K562 (cell line): ENCODE data around the gene RPS28. TPM values are rescaled to one million over a fixed set of nuclear protein-coding genes. Genes with fewer than 3 reads are reported as not detected.
A peak's percentile ranks its signal among the peaks of the same experiment; 100 is the strongest.

Experiments used
- ATF4 ChIP-seq: fragments of 450-650 bp; formaldehyde crosslinking; IDR thresholded peaks from 2 replicates; pipeline ENCODE4 v1.4.0; 2022; ENCODE audit warnings: mild to moderate bottlenecking, moderate library complexity
- GTF2F1 ChIP-seq: IDR thresholded peaks from 2 replicates; pipeline ENCODE4 v1.6.1; 2011; ENCODE audit warnings: low read depth, low read length, improper control_type of control experiment
- HNRNPH1 ChIP-seq: fragments of 200-400 bp; formaldehyde crosslinking; optimal IDR thresholded peaks from 2 replicates; pipeline ENCODE3; 2017; ENCODE audit warnings: low read depth, mild to moderate bottlenecking, low read length, moderate library complexity
- KDM1A ChIP-seq, 2 experiments: fragments of 450-650 bp; IDR thresholded peaks; 2 replicates each; pipeline ENCODE4 v1.6.1; 2016; ENCODE audit warnings: mild to moderate bottlenecking in 2 of 2
- KLF13 ChIP-seq: fragments of 450-650 bp; IDR thresholded peaks from 2 replicates; pipeline ENCODE4 v1.6.1; 2016; ENCODE audit warnings: missing genetic modification characterization, low read depth, mild to moderate bottlenecking, missing compliant biosample characterization, moderate library complexity, borderline replicate concordance
- OTX1 ChIP-seq: fragments of 450-650 bp; formaldehyde crosslinking; IDR thresholded peaks from 2 replicates; pipeline ENCODE4 v1.4.0; 2022; ENCODE audit warnings: mild to moderate bottlenecking
- PHF8 ChIP-seq: fragments of 200-600 bp; sonication (generic); IDR thresholded peaks from 2 replicates; pipeline ENCODE4 v1.6.1; 2012; ENCODE audit warnings: mixed run types, mild to moderate bottlenecking, inconsistent platforms, low read length, moderate library complexity, borderline replicate concordance
- POLR2AphosphoS2 ChIP-seq: IDR thresholded peaks from 2 replicates; pipeline ENCODE4 v1.6.1; 2012; ENCODE audit warnings: low read length, improper control_type of control experiment
- SREBF1 ChIP-seq: fragments of 150-350 bp; IDR thresholded peaks from 2 replicates; pipeline ENCODE4 v1.6.1; 2014; ENCODE audit warnings: antibody characterized with exemption, low read depth, low read length, borderline replicate concordance
- TAF1 ChIP-seq: IDR thresholded peaks from 2 replicates; pipeline ENCODE4 v1.6.1; 2011; ENCODE audit warnings: mild to moderate bottlenecking, low read length, moderate library complexity; ENCODE audit not compliant: insufficient read depth, control insufficient read depth, severe bottlenecking; ENCODE audit errors: extremely low read depth
- TSC22D4 ChIP-seq: fragments of 450-650 bp; IDR thresholded peaks from 2 replicates; pipeline ENCODE4 v1.6.1; 2016; ENCODE audit warnings: missing genetic modification characterization, missing biosample characterization, control low read depth
- ZNF507 ChIP-seq: conservative IDR thresholded peaks from 2 replicates; pipeline ENCODE4 v1.6.1; 2017; ENCODE audit warnings: missing genetic modification characterization, missing compliant biosample characterization
- polyA plus RNA-seq, 8 experiments: library from polyadenylated mRNA; depleted of rRNA in 4 of 8; stranded (reverse) in 5 of 8; unstranded in 3 of 8; fragments of >200 nt; fragmentation: Nextera tagmentation in 2 of 8; fragmentation: Illumina TruSeq in 1 of 8; extraction: Ambion mirVana in 2 of 8; extraction: Trizol in 1 of 8; gene quantifications; 2 replicates each; pipeline versions ENCODE4 v1.2.1 to v1.2.3, GENCODE V29; 2011 to 2014; ENCODE audit warnings: inconsistent platforms in 1 of 8, missing spikeins in 1 of 8
- total RNA-seq, 7 experiments: library from RNA; depleted of rRNA in 6 of 7; stranded (reverse); fragments of >200 nt in 6 of 7; fragmentation: Illumina TruSeq in 2 of 7; extraction: Trizol in 2 of 7; gene quantifications; 2 replicates each; pipeline versions ENCODE4 v1.2.1 to v1.2.3, GENCODE V29; 2011 to 2021; ENCODE audit warnings: low replicate concordance in 1 of 7
- TF ChIP-seq, protein P1 (sequence below), 2 experiments: fragments of 150-350 bp in 1 of 2; IDR thresholded peaks; 2 replicates each; pipeline ENCODE4 v1.6.1; 2012 to 2016; ENCODE audit warnings: low read depth in 2 of 2, low read length in 2 of 2, mild to moderate bottlenecking in 1 of 2, moderate library complexity in 1 of 2
- TF ChIP-seq, protein P2 (sequence below): sonication (generic); formaldehyde crosslinking; IDR thresholded peaks from 2 replicates; pipeline ENCODE4 v1.8.1; 2023; ENCODE audit warnings: mild to moderate bottlenecking, missing genetic modification reagents
- TF ChIP-seq, protein P3 (sequence below): sonication (generic); formaldehyde crosslinking; IDR thresholded peaks from 2 replicates; pipeline ENCODE4 v1.8.0; 2023; ENCODE audit warnings: mild to moderate bottlenecking, missing genetic modification reagents

Gene RPS28
- total and polyA plus RNA-seq, 9 of the 15 experiments (the other 6 are each of a cell fraction or from before 2014, with no cell fraction given) = 165 to 2,827 (median 1,303) TPM

DNA sequence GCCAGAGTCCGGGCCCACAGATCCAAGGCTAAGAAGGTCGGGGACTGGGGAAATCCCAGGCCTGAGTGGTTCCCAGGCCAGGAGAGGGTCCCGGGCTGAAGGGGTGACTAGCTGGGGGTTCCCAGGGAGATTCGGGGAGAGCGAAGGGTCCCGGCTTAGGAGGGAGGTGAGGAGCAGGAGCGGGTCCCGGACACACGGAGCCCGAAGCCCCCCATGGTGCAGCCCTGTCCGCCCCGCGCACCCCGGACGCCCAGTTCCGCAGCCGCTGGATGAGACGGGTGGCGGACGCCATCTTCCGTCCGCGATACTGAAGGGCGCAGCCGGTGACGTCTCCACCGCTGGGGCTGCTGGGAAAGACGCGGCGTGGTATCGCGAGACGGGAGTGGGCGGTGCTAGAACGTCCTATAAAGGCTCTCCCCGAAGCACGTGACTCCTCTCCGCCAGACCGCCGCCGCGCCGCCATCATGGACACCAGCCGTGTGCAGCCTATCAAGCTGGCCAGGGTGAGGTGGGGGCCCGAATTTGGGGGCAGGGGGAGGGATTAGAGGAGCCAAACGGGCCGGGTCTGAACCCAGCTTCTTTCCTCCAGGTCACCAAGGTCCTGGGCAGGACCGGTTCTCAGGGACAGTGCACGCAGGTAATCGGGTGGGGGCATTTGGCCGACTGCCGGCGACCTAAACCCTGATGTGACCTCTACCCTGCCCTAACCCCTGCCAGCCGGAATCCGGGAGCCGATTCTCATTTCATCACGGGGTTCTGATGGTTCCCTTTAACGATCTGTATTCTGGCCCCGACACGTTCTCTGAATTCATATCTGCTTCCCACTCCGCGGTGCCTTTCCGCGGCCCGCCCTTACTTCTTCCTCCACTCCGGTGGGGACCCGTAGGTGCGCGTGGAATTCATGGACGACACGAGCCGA is at the start of gene RPS28, which contains the start of gene NDUFA7 (continued):
- TF ChIP-seq, protein P1, sequence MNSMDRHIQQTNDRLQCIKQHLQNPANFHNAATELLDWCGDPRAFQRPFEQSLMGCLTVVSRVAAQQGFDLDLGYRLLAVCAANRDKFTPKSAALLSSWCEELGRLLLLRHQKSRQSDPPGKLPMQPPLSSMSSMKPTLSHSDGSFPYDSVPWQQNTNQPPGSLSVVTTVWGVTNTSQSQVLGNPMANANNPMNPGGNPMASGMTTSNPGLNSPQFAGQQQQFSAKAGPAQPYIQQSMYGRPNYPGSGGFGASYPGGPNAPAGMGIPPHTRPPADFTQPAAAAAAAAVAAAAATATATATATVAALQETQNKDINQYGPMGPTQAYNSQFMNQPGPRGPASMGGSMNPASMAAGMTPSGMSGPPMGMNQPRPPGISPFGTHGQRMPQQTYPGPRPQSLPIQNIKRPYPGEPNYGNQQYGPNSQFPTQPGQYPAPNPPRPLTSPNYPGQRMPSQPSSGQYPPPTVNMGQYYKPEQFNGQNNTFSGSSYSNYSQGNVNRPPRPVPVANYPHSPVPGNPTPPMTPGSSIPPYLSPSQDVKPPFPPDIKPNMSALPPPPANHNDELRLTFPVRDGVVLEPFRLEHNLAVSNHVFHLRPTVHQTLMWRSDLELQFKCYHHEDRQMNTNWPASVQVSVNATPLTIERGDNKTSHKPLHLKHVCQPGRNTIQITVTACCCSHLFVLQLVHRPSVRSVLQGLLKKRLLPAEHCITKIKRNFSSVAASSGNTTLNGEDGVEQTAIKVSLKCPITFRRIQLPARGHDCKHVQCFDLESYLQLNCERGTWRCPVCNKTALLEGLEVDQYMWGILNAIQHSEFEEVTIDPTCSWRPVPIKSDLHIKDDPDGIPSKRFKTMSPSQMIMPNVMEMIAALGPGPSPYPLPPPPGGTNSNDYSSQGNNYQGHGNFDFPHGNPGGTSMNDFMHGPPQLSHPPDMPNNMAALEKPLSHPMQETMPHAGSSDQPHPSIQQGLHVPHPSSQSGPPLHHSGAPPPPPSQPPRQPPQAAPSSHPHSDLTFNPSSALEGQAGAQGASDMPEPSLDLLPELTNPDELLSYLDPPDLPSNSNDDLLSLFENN (IDR thresholded peaks at IDR 0.05; ENCODE audit: low read depth in 2 of 2, low read length in 2 of 2) = 0 out of 4 replicates have a peak, but pooled peaks of 1 of the 2 experiments have one; percentile 41
- TF ChIP-seq TSC22D4 (tag) = no peak
- TF ChIP-seq HNRNPH1 = no peak
- TF ChIP-seq KLF13 = peak; percentile 31; the same call in 1 of the 2 replicates
- TF ChIP-seq OTX1 (CRISPR knock-in tag) = no peak
- TF ChIP-seq SREBF1 = no peak
- no peak for TF ChIP-seq ATF4 (CRISPR knock-in tag)
- TF ChIP-seq PHF8 = peak; percentile 96
- no peak for TF ChIP-seq ZNF507 (tag)
- TF ChIP-seq, protein P2, sequence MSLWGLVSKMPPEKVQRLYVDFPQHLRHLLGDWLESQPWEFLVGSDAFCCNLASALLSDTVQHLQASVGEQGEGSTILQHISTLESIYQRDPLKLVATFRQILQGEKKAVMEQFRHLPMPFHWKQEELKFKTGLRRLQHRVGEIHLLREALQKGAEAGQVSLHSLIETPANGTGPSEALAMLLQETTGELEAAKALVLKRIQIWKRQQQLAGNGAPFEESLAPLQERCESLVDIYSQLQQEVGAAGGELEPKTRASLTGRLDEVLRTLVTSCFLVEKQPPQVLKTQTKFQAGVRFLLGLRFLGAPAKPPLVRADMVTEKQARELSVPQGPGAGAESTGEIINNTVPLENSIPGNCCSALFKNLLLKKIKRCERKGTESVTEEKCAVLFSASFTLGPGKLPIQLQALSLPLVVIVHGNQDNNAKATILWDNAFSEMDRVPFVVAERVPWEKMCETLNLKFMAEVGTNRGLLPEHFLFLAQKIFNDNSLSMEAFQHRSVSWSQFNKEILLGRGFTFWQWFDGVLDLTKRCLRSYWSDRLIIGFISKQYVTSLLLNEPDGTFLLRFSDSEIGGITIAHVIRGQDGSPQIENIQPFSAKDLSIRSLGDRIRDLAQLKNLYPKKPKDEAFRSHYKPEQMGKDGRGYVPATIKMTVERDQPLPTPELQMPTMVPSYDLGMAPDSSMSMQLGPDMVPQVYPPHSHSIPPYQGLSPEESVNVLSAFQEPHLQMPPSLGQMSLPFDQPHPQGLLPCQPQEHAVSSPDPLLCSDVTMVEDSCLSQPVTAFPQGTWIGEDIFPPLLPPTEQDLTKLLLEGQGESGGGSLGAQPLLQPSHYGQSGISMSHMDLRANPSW = peak; percentile 88; the same call in 1 of the 2 replicates
- TF ChIP-seq POLR2AphosphoS2 = no peak
- no peak for TF ChIP-seq KDM1A (IDR thresholded peaks at IDR 0.05)
- peak; percentile 94 for TF ChIP-seq GTF2F1
- TF ChIP-seq, protein P3, sequence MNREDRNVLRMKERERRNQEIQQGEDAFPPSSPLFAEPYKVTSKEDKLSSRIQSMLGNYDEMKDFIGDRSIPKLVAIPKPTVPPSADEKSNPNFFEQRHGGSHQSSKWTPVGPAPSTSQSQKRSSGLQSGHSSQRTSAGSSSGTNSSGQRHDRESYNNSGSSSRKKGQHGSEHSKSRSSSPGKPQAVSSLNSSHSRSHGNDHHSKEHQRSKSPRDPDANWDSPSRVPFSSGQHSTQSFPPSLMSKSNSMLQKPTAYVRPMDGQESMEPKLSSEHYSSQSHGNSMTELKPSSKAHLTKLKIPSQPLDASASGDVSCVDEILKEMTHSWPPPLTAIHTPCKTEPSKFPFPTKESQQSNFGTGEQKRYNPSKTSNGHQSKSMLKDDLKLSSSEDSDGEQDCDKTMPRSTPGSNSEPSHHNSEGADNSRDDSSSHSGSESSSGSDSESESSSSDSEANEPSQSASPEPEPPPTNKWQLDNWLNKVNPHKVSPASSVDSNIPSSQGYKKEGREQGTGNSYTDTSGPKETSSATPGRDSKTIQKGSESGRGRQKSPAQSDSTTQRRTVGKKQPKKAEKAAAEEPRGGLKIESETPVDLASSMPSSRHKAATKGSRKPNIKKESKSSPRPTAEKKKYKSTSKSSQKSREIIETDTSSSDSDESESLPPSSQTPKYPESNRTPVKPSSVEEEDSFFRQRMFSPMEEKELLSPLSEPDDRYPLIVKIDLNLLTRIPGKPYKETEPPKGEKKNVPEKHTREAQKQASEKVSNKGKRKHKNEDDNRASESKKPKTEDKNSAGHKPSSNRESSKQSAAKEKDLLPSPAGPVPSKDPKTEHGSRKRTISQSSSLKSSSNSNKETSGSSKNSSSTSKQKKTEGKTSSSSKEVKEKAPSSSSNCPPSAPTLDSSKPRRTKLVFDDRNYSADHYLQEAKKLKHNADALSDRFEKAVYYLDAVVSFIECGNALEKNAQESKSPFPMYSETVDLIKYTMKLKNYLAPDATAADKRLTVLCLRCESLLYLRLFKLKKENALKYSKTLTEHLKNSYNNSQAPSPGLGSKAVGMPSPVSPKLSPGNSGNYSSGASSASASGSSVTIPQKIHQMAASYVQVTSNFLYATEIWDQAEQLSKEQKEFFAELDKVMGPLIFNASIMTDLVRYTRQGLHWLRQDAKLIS (CRISPR knock-in tag) = no peak
- peak; percentile 99 for TF ChIP-seq TAF1
